HG02571 (cell line): ENCODE measurements around the gene TRIM47.
"Not testable (repeated sequence)": the region's sequence is repeated elsewhere in the genome, so short reads cannot be mapped to it uniquely, and the experiment has no call there.

Experiments
- ATAC-seq: cut with Tn5 transposase; IDR thresholded peaks from one replicate; pipeline ENCODE4 v1.9.1; 2021; ENCODE audit warnings: mild to moderate bottlenecking, moderate library complexity; ENCODE audit not compliant: unreplicated experiment

The TRIM47 gene

DNA sequence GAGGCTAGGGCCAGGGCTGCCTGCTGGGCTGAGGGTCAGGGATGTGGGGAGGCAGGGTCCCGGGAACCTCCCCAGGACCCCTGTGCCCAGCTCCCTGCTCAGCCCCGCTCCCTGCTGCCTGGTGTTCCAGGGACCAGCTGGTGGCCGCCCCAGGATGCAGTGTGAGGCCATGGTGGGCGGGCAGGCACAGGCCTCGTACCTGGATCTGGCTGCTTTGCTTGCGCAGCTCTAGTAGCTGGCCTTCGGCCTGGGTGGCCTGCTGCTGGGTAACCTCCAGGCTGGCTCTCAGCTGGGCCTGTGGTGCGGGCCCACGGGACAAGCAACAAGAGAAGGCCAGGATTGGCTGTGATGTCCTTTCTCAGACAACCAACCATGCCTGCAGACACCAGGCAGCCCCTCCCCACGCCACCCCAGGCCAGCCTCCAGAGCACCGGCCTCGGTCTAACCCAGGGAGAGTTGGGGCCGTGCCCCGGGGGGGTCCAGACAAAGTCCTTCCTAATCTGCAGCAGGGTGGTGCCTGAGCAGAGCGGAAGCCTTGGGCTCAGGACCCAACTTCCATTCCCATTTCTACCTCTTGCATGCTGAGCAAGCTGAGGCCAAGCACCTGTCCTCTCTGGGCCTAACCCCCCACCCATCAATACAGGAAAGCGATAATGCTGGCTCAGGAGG lies 14.3 kb upstream of the TRIM47 start:
- no peak for ATAC-seq

- no peak for ATAC-seq
These were observed 13.5 kb upstream of the TRIM47 start for GRCh38 chr17:75891605-75892555.

DNA sequence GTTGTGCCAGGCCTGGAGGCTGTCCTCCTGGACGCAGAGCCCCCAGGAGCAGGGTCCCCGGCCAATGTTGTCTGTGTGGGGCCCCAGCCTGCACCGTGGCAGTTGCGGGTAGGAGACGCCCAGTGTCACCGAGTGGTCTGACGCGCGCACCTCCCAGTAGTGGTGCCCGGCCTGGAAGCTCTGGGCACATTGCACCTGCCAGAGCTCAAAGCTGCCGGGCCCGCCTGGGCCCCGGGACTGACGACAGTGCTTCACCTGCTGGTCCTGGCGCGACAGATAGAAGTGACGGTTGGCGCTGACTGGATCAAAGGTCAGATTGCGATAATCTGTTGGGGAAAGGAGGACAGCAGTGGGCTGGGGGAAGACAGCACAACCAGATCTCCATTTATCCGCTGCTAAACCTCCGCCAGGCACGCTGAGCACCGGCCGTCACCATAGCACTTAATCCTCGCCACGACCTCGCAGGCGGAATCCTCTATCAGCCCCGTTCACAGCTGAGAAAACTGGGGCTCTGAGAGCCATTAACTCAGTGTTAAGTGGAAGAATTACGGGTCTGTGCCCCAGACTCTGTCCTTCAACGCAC lies 12.7 kb upstream of the TRIM47 start:
- ATAC-seq, result no peak

- no peak for ATAC-seq
These were observed 11.1 kb upstream of the TRIM47 start for GRCh38 chr17:75889454-75889853.

GRCh38 chr17:75888484-75888883 lies 10.1 kb upstream of the TRIM47 start:
- no peak for ATAC-seq

DNA sequence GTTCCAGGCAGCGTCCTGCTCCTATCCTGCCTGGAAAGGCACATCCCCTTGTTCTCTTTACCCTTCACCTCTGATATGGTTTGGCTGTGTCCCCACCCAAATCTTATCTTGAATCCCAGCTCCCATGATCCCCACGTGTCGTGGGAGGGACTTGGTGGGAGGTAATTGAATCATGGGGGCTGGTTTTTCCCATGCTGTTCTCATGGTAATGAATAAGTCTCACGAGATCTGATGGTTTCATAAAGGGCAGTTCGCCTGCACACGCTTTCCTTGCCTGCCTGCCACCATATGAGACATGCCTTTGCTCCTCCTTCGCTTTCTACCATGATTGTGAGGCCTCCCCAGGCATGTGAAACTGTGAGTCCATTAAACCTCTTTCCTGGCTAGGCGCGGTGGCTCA lies 7.5 kb upstream of the TRIM47 start:
- ATAC-seq, result not testable (repeated sequence)

- no peak for ATAC-seq
These were observed 7.0 kb upstream of the TRIM47 start for GRCh38 chr17:75885431-75885830.

DNA sequence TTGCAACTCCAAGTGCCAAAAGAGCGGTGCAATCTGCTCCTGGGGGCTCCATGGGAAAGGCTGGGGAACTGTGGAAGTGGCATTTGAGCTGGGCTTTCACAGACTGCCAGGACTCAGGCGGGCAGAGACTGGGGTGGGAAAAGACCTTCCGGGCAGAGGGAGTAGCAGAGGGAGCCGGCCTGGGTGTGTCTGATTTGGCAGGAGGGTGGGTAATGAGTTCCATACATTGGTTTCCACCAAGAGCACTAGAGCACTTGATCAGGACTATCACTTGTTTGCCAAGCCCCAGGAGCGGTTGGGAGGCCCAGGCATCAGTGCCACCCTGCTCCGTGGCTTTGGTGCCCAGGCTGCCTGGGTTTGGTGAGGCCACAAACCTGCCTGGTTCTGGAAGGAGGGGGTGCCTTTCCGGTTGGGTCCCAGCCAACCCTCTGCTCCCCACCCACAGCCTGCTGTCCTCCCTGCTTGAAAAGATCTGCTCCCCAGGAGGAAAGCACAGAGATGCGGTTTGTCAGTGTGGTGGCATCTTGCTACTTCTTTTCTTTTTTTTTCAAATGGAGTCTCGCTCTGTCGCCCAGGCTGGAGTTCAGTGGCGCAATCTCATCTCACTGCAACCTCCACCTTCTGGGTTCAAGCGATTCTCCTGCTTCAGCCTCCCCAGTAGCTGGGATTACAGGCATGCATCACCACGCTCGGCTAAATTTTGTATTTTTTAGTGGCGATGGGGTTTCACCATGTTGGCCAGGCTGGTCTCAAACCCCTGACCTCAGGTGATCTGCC lies 3.5 kb upstream of the TRIM47 start:
- ATAC-seq, result no peak

- no peak for ATAC-seq
These were observed 1.9 kb upstream of the TRIM47 start for GRCh38 chr17:75880266-75880665.

GRCh38 chr17:75877752-75878173 lies 618 bp downstream of the TRIM47 start:
- ATAC-seq, result peak; percentile 41

- no peak for ATAC-seq
These were observed 1.2 kb downstream of the TRIM47 start for GRCh38 chr17:75876938-75877751.

GRCh38 chr17:75876190-75876937 lies 2.0 kb downstream of the TRIM47 start:
- ATAC-seq, result no peak

- ATAC-seq, result no peak
These were observed 2.5 kb downstream of the TRIM47 start for GRCh38 chr17:75875940-75876189.

- no peak for ATAC-seq
These were observed 3.0 kb downstream of the TRIM47 start for GRCh38 chr17:75875182-75875939.

DNA sequence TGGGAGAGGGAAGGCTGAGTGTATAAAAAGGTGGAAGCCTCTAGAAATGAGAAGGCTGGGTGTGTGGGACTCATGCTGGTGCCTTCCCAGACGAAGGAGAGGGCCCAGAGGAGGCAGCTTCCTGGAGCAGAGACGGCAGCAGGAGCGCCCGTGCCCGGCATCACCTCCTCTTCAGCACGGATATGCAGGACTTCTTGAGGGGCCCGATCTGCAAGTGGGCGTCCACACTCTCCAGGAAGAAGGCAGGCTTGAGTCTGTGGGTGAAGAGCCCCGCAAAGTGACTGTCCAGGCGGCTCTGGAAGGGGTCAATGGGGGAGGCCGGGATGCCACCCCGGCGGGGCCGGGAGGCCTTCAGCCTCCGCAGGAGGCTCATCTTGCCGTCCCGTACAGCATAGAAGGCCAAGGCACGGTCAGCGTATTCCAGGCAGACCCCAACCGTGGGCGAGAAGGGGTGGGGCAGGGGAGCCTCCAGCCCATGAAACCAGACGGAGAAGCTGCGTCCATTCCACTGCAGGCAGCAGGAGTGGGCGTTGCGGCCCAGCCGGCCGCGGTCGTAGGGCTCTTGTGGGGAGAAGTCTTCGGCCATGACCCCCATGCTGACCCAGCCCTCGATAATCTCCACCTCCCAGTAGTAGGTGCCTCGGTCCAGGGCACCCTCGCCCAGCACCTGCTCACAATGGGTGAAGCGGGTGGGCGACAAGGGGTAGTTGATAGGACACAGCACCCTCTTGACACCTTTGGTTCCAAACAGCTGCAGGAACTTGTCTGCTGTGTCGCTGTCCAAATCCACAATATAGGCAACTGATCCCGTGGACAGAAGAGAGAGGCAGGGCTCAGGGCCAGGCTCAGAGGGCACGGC lies 3.8 kb downstream of the TRIM47 start:
- no peak for ATAC-seq

DNA sequence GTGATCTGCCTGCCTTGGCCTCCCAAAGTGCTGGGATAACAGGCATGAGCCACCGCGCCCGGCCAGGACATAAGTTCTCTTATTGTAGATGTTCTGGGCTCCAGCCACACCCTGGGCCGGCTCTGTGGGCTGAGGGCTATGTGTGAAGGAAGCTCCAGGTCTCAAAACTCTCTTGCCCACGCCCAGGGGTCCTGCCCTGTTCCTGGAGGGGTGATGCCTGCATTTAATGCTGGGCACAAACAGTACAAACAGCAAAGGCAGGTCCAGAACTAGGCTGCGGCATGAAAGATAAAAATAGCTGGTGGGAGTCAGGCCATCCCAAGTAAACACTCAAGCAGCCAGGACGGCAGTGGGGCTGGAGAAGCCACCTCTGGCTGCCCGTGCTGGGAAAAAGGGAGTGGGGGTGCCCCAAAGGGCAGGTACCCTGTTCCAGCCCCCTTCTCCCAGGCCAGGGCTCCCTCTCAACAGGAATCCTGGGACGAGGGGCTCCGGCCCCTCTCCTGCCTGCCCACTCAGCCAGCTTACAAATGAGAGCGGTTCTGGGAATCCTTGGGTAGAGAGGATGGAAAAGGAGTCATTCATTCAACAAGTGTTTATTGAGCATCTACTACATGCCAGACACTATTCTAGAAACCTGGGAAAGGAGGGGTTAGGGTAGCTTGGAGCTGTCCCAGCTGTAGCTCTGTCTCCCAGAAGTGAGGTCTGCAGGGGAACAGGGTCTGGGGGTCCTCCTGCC lies 4.6 kb downstream of the TRIM47 start:
- no peak for ATAC-seq
